NOMO-1 treated with dmso at 0.1 percent for 144 hours (cell line): ENCODE results near the gene FRMD8.
"Not testable (repeated sequence)": the region's sequence is repeated elsewhere in the genome, so short reads cannot be mapped to it uniquely, and the experiment has no call there.

Experiments
- DNase-seq: peaks from one replicate; lab custom pipeline; 2025; ENCODE audit not compliant: unreplicated experiment; lab: John Stamatoyannopoulos, UW

The FRMD8 gene

DNA sequence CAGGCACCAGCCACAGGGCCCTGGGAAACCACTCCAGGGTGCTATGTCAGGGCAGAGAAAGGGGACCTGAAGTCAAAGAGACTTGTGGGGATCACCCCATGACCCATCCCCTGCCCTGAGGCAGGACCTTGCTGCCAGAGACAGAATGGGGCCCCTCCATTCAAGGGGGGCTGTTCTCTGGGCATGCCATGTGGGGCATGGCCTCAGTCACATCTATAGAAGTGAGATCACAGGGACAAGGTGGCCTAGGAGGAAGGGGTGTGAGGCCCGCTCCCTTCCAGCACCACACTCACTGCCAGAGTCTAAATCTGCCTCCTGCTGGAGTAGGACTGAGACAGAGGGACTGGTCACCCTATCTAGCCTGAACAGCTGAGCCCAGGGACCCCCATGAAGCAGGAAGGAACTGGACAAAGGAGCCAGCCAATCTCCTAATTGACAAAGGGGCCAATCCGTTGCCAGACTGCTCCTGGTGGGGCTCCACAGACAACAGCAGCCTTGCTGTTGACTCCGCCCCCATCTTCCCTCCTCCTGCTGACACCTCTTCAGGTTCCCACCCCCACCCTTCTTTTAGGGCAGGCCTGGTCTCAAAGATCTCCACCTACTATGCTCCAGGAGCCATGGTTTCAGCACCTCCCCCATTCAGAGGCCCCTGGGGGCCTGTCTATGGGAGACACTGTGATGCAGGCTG is 62.1 kb downstream of the FRMD8 start:
- no peak for DNase-seq

- DNase-seq: not testable (repeated sequence)
Measured at GRCh38 chr11:65451301-65451700, 64.9 kb downstream of the FRMD8 start.

DNA sequence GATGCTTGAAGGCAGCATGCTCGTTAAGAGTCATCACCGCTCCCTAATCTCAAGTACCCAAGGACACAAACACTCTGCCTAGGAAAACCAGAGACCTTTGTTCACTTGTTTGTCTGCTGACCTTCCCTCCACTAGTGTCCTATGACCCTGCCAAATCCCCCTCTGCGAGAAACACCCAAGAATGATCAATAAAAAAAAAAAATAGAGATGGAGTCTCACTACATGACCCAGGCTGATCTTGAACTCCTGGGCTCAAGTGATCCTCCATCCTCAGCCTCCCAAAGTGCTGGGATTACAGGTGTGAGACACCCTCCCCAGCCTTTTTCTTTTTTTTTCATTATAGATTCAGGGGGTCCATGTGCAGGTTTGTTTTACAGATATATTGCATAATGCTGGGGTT is 65.8 kb downstream of the FRMD8 start:
- not testable (repeated sequence) for DNase-seq

- DNase-seq: no peak
Measured at GRCh38 chr11:65452806-65453490, 66.5 kb downstream of the FRMD8 start.

GRCh38 chr11:65454311-65454695 is 67.9 kb downstream of the FRMD8 start:
- no peak for DNase-seq

DNA sequence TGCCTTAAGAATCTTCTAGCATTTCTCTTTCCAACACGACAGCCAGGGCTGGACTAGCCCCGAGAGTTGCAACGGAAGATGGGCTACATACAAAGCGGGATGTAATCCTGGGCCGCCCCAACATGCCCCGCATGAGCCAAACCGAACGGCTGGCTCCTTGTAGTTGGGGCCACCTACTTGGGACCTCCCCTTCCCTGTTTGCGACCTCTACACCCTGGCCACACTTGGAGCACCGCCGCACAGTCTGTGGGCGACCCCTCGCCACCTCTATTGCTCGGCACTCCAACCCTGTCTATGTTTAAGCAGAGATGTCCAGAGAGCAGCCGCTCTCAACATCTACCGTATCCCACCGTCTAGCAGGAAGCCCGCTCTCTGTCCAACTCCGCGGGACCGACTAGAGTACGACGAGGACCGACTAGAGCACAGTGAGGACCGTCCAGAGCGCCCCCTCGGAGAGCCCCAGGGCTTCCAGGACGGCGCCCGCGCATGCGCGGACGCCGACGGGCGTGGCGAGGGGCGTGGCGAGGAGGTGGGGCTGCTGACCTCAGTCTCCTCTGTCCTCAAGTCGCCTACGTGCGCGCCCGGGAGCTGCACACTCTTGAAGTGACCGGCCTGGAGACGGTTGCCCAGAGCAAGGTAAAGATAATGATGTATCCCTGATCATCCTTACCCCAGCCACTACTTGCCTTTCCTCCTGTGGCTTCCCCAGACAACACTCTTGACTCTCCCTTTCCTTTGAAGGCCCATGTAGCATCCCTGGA is 68.4 kb downstream of the FRMD8 start:
- DNase-seq: peak; percentile 79

DNA sequence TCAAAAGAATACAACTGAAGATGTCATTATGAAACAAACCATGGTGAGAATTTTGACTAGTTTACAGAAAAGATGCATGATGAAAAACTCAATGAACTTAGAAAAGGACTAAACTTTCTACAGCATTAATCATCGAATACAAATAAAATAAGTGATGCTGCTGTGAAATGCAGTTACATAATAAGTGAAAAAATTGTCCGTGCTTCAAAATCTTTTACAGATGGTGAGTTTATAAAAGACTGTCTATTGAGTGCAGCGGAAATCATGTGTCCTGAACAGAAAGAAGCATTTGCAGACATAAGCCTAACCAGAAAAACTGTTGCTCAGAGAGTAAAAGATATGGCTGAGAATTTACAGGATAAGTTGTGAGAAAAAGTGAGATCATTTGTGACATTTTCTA is 70.0 kb downstream of the FRMD8 start:
- DNase-seq: no peak

GRCh38 chr11:65459552-65459951 is 73.1 kb downstream of the FRMD8 start:
- no peak for DNase-seq
